GM10266 (cell line): ENCODE data around the gene TBC1D2.

Experiments
- DNase-seq: peaks from one replicate; pipeline ENCODE4 v3.0.0; 2012; ENCODE audit errors: extremely low spot score
- CTCF ChIP-seq: IDR thresholded peaks from 2 replicates; pipeline ENCODE4 v1.5.1; 2012; ENCODE audit warnings: mild to moderate bottlenecking, low read depth; ENCODE audit not compliant: control insufficient read depth, insufficient read depth; ENCODE audit errors: missing control alignments

The TBC1D2 gene

GRCh38 chr9:98158071-98158831 lies 97.2 kb downstream of the TBC1D2 start:
- TF ChIP-seq CTCF: no peak
- DNase-seq: no peak

GRCh38 chr9:98157372-98157771 lies 98.1 kb downstream of the TBC1D2 start:
- no peak for TF ChIP-seq CTCF
- no peak for DNase-seq

GRCh38 chr9:98154678-98155077 lies 100.8 kb downstream of the TBC1D2 start:
- TF ChIP-seq CTCF: no peak
- no peak for DNase-seq

- no peak for DNase-seq
- no peak for TF ChIP-seq CTCF
Observed at GRCh38 chr9:98152526-98152925, 102.9 kb downstream of the TBC1D2 start.

- DNase-seq: no peak
- no peak for TF ChIP-seq CTCF
Observed at GRCh38 chr9:98150721-98151120, 104.7 kb downstream of the TBC1D2 start.

- no peak for DNase-seq
- no peak for TF ChIP-seq CTCF
Observed at GRCh38 chr9:98150164-98150563, 105.3 kb downstream of the TBC1D2 start.

- TF ChIP-seq CTCF: no peak
- DNase-seq: no peak
Observed at GRCh38 chr9:98149422-98149821, 106.0 kb downstream of the TBC1D2 start.
